Skeletal muscle cell (primary cell): Measurements from ENCODE around the gene TRAPPC2L.

Source experiments
- DNase-seq: peaks from one replicate; pipeline ENCODE4 v3.0.0-alpha.2; 2010; ENCODE audit warnings: low read depth
- H3K4me3 ChIP-seq: 2 replicates; pipeline ENCODE4 v1.5.1; 2011; ENCODE audit warnings: low read depth, mild to moderate bottlenecking, control low read depth, low read length, moderate library complexity

Gene TRAPPC2L

GRCh38 chr16:88871730-88872416 lies 14.9 kb downstream of the TRAPPC2L start:
- H3K4me3 ChIP-seq, result no peak overlapping the region
- no peak for DNase-seq

- DNase-seq, result no peak
- no peak overlapping the region for H3K4me3 ChIP-seq
Measured at GRCh38 chr16:88872650-88873331, 15.9 kb downstream of the TRAPPC2L start.

DNA sequence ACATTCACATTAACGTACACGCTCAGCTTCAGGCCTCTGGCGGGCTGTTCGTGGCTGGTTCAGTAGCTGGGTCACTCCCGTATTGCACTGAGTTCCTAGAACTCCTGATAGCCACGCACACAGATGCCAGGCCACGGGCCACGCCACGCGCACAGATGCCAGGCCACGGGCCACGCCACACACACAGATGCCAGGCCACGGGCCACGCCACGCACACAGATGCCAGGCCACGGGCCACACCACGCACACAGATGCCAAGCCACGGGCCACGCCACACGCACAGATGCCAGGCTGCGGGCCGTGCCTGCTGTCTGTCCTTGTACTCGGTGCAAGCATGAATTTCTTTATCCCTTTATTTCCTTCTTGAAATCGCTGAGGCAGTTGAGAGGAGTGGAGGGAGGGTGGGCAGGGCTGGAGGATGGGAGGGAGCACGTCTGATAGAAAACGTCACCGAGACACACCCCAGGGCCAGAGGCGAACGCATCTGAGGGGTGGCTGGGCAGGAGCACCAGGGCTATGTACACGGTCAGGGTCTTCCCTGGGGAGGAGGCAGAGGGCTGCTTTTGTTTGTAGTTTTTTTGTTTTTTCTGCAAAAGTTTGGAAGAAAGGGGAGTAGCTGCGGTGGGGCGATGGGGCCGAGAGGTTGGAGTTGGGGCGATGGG lies 18.1 kb downstream of the TRAPPC2L start:
- no peak for DNase-seq
- no peak overlapping the region for H3K4me3 ChIP-seq

GRCh38 chr16:88875703-88876234 lies 18.8 kb downstream of the TRAPPC2L start:
- DNase-seq, result no peak
- H3K4me3 ChIP-seq, result no peak overlapping the region

GRCh38 chr16:88876942-88877526 lies 20.1 kb downstream of the TRAPPC2L start:
- H3K4me3 ChIP-seq, result no peak overlapping the region
- no peak for DNase-seq

- DNase-seq, result no peak
- H3K4me3 ChIP-seq, result no peak overlapping the region
Measured at GRCh38 chr16:88877564-88878289, 20.8 kb downstream of the TRAPPC2L start.

- no peak overlapping the region for H3K4me3 ChIP-seq
- DNase-seq, result no peak
Measured at GRCh38 chr16:88878356-88878755, 21.4 kb downstream of the TRAPPC2L start.

DNA sequence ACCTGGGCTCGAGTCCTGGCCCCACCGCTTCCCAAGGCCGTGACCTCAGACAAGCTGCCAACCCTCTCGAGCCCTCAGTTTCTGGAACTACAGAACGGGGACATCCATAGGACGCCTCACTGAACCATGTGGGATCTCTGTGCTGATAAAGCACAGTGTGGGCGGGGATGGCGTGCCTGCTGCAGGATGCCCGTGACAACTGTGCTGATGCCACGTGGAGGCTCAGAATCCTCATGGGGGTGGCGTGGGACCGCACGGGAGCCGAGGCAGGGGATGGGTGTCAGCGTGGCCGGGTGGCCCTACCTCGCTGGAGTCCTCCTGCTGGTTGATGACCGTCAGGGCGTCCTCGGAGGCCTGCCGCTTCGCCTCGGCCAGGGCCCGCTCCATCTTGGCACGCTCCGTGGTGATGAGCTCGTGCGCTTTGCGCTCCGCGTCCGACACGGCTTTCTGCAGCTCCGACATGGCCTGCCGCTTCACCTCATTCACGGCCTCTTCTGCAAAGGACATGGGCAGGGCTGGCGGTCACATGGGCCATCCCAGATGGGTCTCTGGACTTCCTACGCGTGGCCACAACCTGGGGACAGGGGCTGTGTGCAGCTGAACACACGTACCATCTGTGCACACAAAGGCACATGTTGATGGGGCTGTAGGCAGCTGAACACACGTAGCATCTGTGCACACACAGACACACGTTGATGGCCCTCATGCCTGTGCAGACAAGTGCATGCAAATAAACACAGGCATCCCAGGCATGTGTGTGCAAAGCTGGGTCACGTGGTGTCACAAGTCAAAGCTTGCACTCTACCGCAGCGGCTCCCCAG lies 22.2 kb downstream of the TRAPPC2L start:
- H3K4me3 ChIP-seq, result no peak overlapping the region
- DNase-seq, result no peak

GRCh38 chr16:88879788-88880055 lies 22.8 kb downstream of the TRAPPC2L start:
- no peak for DNase-seq
- no peak overlapping the region for H3K4me3 ChIP-seq

DNA sequence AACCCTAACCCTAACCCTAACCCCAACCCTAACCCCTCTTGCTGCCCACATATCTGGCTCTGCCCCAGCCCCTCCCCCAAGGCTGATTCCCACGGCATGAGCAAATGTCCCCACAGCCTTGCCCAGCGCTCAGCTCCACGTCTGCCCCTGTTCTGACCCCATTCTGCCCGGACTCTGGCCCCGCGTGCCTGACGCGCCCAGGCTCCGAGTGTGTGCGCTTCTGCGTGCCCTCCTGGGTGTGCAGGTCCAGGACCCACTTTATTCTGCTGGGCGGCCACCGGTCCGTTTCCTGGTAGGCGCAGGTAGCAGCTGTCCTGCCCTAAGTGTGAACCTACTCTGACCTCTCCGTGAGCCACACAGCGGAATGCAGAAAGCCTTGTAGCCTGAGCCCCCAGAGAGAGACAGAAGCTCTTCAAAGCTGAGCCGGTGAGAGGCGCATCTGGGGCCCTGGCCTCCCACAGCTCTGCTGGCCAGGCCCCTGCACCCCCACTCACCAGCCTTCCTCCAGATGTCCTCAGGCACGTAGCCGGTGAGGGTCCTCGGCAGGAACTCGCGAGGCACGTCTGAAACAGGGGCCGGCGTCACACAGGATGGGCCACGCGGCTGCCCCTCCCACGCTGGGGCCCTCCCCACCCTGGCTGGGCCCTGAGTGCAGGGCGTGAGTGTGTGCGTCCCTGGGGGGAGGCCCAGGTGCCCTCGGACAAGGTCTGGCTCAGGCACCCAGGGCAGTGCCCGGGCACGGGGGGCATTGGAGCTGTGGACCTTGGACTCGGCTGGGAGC lies 23.5 kb downstream of the TRAPPC2L start:
- no peak for DNase-seq
- no peak overlapping the region for H3K4me3 ChIP-seq

- H3K4me3 ChIP-seq, result no peak overlapping the region
- no peak for DNase-seq
Measured at GRCh38 chr16:88881007-88881615, 24.2 kb downstream of the TRAPPC2L start.

DNA sequence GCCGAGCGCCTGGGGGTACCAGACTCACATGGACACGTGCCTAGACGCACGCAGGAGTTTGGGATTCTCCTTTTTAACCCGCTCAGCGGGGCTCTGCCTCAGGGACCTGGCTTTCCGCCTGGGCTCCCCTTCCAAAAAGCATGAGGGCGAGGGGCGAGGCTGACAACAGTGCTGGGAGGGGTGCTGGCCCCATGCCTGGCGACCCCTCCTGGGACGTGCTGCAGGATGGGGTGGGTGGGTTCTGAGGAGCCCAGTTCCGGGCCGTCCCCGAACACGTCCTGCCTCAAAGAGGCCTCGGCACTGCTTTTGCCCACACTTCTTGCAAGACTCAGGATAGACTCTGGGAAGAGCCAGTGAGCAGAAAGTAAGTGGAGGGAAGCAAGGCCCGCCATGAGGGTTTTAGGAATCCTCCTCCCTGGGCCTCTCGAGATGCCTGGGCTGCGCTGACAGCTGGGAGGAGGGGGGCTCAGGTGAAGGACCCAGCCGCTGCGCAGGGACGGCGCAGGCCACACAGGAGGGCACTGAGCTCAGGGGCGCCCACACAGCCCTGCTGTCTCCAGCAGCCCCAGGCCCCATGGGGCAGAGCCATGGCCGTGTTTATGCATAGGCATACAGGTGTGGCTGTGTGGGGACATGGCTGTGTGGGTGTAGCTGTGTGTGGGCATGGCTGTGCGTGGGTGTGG lies 24.9 kb downstream of the TRAPPC2L start:
- H3K4me3 ChIP-seq, result no peak overlapping the region

GRCh38 chr16:88882358-88883030 lies 25.6 kb downstream of the TRAPPC2L start:
- DNase-seq, result no peak

More for the DNA sequence above, 24.9 kb downstream of the TRAPPC2L start:
- no peak for DNase-seq

DNA sequence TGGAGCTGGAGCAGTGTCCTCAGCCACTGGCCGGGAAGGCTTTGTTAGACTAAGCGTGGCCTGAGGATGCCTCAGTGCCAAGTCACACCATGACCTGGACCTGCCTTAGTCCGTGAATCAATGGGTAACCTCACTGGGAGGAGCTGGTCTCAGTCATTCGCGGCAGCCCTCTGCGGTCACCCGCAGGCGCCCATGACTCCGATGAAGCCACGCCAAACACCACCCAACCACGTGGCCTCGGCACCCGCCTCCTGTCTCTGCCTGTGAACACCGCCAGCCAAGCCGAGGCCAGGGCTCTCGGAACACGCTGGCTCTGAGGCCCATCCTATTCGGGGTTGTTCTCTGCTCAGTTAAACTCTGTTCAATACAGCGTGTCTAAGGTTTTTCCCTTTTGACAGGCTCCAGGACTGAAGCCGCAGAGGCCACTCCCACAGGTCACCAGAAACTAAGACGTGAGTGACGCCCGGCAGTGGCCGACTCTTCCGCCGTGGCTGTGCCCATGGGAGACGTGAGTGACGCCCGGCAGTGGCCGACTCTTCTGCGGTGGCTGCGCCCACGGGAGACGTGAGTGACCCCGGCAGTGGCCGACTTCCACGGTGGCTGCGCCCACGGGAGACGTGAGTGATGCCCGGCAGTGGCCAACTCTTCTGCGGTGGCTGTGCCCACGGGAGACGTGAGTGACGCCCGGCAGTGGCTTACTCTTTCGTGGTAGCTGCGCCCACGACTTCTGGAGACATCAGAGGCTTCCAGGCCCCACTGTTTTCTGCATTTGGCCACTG lies 26.4 kb downstream of the TRAPPC2L start:
- H3K4me3 ChIP-seq, result no peak overlapping the region
- no peak for DNase-seq

More at GRCh38 chr16:88882358-88883030, 25.6 kb downstream of the TRAPPC2L start:
- no peak overlapping the region for H3K4me3 ChIP-seq

GRCh38 chr16:88883946-88884345 lies 27.0 kb downstream of the TRAPPC2L start:
- DNase-seq, result no peak
- H3K4me3 ChIP-seq, result no peak overlapping the region
